HG03565 (cell line): ENCODE results near the gene TTC39C.
"Not testable (repeated sequence)": the region's sequence is repeated elsewhere in the genome, so short reads cannot be mapped to it uniquely, and the experiment has no call there.

ENCODE experiments used
- ATAC-seq: cut with Tn5 transposase; IDR thresholded peaks from one replicate; pipeline ENCODE4 v1.9.1; 2021; ENCODE audit warnings: mild to moderate bottlenecking, moderate library complexity; ENCODE audit not compliant: unreplicated experiment

Gene TTC39C

DNA sequence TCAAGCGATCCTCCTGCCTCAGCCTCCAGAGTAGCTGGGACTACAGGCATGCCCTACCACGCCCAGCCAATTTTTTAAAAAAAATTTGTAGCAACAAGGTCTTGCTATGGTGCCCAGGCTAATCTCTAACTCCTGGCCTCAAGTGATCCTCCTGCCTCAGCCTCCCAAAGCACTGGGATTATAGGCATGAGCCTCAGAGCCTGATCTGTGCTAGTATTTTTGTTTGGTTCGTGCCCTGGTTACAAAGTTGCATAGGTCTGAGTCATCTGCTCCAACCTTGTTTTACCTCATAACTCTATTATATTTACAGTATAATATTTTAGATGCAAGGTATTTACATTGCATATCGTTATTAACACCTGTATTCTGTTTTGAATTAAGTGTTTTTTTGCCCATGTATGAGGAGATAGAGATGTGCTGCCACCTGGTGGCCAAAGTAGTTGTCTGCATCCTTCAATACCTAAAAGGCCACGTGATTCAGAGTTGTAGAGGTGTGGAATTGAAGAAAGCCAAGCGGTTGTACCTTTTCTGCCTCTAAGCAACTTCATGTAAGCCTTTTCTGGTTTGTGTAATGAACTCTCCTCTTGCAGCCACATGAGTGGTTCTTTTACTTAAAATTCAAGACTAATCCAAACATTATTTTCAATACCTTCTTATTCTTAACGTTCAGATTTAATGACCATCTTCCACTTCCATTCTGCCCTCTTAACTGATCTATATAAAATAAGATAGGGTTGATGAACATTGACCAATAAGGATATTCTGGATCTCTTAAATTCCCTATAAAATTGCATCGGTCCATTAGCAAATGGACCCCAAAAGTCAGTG lies 104.4 kb downstream of the TTC39C start:
- ATAC-seq, result peak; percentile 60

DNA sequence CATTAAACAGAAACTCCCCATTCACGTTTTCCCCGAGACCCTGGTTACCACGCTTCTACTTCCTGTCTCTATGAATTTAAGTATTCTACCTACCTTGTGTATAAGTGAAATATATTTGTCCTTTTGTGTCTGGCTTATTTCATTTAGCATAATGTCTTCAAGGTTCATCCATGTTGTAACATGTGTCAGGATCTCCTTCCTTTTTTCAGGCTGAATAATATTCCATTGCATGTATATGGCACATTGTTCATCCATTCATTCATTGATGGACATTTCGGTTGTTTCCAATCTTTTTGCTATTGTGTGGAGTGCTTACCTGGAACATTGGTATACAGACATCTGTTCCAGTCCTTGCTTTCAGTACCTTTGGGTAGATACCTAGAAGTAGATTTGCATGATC lies 106.1 kb downstream of the TTC39C start:
- no peak for ATAC-seq

DNA sequence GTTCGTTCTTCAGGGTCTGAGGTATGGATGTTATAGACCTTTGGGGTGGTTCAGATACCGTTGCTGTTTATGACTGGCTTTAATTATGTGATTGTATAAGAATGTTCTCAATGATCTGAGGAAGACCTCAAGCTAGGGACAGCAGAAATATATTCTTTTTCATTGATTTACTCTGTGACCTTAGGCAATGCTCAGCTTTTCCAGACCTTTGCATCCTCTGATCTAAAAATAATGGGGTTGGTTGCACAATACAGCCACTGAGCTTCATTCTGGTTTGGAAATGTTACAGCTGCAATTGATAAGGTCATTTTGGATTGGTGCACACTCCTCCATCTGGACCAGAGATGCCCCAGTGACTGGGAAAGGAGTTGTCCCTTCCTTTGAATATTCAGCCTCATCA lies 107.1 kb downstream of the TTC39C start:
- no peak for ATAC-seq

DNA sequence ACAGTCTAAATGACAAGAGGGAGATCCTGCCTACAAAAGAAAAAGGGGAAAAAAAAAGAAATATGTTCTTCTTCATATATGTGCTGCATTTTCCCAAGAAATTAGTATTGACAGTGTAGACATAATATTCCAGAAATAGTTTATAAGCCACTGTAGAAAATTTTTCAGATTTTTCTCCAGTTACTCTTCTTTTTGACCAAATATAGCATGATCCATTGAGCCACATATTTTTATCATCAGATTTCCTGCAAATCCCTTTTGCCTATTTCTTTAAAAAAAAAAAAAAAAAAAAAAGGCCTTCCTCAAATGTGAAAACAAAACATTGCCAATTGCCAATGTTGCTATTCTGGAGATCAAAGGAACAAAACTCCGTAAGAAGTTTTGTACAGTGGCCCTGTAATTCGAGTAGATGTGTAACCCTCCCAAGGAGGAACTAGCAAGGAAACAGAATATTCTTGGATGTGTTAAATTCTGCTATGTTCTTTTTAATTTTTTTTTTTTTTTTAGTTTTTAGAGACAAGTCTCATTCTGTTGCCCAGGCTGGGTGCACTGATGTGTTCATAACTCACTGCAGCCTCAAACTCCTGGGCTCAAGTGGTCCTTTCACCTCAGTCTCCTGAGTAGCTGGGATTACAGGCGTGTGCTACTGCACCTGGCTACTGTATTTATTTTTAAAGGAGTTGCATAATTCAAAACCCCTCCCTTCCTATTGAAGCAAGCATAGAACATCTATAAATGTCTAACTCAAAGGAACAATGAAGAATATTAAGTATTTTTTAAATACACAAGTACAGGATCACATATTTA lies 111.8 kb downstream of the TTC39C start:
- ATAC-seq, result no peak

DNA sequence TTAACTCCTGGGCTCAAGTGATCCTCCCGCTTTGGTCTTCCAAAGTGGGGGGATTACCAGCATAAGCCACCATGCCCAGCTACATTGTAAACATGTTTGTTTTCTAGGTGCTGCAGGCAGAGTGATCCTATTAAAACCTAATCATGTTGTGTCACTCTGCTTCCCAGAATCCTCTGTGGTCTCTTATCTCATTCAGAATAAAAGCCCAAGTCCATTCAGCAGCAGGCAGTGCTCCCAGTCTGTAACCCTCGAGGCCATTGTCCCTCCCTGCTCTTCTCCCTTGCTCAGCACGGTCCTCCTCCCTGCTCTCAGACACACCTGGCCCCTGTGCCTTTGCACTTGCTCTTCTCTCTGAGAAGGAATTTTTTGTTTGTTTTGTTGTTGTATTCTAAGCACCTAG lies 113.2 kb downstream of the TTC39C start:
- ATAC-seq, result no peak

DNA sequence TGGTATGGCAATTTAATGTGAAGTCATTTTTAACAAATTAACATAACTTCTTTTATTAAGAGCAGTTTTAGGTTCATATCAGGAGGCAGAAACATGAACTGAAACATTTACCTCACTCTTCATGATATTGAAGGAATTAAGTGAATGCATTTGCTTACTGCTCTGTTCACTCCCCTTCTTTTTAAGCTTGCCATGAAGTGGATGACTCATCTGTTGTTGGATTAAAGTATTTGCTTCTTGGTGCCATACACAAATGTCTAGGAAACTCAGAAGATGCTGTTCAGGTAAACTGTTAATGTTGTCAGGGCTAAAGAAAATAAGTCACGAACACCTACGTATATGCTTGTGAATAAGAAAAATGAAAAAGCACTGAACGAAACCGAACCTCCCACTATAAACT lies 114.1 kb downstream of the TTC39C start:
- ATAC-seq, result no peak

DNA sequence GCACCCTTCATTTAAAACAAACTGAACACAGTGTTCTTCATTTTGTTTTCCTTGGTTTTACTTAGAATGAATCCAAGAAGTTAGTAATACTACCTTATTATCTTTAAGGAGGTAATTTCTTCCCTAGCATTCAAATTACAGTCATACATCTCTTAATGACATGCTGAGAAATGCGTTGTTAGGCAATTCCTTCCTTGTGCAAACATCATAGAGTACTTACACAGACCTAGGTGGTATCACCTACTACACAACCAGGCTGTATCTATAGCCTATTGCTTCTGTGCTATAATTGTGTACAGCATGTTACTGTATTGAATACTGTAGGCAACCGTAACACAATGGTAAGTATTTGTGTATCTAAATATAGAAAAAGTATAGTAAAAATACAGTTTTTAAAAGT lies 115.9 kb downstream of the TTC39C start:
- ATAC-seq, result no peak

DNA sequence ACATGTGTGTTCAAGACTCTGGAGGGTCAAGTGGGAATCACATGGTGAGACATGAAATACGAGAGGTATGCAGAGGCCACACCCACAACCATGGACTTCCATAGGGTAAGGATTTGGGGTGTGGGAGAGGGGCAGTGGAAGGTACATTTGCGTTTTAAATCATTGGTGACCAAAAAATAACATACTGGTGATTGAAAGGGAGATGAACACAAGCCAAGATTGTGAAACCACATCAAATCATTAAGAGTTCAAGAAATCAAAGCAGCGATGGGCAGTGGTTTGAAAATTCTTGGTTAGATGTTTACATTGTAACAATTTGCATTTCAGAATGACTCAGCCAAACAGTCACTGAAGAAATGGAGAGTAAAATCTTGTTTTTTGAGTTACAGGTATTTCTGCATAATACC lies 122.4 kb downstream of the TTC39C start:
- no peak for ATAC-seq

DNA sequence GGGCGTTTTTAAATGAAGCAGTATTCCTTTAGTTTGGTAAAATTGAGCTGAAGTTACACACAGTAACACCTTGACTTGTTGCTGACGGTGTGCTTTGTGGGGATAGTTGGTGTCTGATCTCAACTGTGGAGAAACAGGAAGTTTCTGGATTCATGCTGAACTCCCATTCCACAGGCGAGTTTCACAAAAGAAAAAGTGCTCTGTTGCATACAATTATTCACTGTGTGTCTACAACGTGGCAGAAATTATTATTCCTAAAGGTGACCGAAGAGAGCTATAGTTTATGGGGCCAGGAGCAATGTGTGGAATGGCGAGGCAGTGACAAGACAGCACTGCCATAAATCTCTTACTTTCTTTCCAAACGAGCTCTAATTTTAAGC lies 123.8 kb downstream of the TTC39C start:
- ATAC-seq, result no peak

DNA sequence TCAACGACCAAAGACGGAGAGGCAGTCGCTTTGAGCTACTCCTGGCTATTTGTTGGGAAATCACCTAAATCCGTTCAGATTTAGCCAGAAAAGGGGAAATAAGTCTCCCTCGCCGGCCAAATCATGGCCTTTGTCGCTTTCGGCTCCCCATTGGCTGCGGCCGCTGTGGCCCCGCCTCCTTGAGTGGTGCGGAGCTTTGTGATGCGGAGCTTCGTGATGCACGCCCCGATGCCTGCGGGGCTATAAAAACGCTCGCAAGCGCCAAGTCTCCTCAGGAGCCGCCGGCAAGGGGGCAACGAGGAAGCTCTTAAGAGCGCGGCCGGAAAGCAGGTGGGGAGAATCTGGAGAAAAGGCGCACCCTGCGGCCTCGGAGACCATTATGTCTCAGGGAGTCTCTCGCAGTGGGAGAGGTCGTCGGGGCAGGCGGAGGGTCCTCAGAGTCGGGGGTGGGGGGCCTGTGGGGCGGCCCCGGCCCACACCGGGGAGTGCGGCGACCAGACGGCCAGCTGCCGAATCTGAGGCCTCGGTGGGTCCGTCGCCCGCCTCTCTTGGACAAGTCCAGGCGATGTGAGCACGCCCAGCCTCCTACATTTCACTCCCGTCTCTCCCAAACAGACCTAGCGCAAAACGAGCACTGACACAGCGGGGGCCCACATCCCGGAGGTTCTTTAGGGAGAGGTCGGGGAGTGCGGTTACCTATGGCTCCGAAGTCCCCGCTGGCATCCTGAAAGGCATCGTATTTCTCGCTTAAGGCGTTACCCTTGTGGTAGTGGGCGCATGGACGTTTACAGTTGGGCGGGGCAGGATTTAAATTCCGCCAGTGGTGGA lies 124.4 kb downstream of the TTC39C start, which contains the start of gene CABYR:
Gene CABYR, plus strand, starts transcription at position 274 of the 828 bp plus-strand sequence. CDS start 4,053 bp downstream, outside the sequence.
- ATAC-seq, result peak; percentile 85

DNA sequence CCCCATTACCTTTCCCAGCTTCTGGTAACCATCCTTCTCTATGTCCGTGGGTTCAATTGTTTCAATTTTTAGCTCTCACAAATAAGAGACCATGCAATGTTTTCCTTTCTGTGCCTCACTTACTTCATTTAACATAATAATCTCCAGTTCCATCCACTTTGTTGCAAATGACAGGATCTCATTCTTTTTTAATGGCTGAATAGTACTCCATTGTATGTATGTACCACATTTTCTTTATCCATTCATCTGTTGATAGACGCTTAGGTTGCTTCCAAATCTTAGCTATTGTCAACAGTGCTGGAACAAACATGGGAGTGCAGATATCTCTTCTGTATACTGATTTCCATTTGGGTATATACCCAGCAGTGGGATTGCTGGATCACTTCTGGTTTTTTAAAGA lies 126.1 kb downstream of the TTC39C start:
- no peak for ATAC-seq

DNA sequence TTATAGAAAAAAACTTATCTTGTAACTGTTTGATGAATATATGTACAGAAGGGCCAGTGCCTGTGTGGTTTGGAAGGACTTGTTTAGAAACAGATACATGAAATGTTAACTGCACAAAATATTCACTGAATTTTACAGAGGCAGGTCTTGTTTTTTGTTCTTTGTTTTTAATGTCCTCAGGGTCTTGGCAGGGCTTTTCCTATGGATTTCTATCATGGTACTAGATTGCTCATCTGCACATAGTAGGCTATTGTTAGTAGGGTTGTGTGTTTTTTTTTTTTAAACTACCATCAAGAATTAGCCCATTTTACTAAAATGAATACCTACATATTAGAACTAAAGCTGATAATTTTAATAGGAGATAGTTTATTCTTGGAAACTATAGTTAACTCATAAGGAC lies 127.8 kb downstream of the TTC39C start:
- ATAC-seq, result no peak

DNA sequence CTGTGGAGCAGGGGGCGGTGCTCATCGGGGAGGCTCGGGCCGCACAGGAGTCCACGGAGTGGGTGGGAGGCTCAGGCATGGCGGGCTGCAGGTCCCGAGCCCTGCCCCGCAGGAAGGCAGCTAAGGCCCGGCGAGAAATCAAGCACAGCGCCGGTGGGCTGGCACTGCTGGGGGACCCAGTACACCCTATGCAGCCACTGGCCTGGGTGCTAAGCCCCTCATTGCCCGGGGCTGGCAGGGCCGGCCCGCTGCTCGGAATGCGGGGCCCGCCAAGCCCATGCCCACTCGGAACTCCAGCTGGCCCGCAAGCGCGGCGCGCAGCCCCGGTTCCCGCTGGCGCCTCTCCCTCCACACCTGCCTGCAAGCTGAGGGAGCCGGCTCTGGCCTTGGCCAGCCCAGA lies 135.0 kb downstream of the TTC39C start:
- not testable (repeated sequence) for ATAC-seq

DNA sequence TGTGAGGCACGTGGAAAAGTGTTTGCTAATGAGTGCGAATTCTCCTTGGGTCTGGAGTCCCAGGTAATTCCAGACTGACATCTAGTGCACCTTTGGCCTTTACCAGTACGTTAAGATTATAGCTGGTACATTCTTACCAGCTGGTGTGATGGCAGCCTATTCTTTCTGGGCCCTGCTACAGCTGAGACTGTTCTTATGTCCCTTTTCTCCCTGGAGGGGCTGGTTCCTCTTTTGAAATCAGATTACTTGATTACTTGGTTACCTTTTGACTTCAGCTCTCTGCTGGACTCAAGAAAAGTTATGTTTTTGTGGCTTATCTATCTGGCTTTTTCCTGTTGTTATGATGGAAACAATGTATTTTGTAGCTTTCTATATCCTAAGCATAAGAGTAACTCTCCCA lies 138.8 kb downstream of the TTC39C start:
- ATAC-seq, result no peak

DNA sequence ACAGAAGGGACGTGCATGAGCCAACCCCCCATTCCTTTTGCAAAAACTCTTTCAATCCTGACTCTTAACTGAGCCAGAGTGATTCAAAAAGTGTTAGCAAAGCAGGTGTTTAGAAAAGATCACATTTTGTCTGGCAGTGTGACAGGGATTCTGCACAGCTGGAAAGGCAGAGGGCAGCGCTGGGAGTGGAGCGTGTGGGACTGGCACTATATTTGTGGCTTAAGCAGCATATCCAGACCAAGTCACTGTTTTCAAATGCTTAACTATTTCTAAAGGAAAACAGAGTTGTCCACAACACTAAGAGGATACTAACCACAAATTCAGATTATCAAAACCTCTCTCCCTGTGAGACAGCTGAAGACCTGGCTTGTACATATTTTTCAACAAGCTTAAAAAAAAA lies 143.3 kb downstream of the TTC39C start:
- ATAC-seq, result no peak

DNA sequence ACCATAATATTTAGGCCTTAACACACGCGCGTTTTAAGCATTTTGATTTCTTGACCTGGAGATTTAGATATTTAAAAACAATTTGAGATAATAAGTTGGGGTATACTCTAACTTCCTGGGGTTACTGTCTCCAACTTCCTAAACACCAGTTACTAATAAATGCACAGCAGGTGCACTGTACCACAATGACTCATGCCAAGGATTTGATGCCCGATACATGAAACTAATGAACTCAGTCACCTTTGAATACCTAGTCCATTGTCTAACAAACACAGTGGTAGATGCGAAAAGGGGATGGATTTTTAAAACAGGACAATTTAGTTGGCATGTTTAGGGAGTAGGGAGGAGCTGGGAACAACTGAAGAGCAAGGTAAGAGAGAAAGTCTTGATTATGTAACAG lies 145.5 kb downstream of the TTC39C start:
- no peak for ATAC-seq

DNA sequence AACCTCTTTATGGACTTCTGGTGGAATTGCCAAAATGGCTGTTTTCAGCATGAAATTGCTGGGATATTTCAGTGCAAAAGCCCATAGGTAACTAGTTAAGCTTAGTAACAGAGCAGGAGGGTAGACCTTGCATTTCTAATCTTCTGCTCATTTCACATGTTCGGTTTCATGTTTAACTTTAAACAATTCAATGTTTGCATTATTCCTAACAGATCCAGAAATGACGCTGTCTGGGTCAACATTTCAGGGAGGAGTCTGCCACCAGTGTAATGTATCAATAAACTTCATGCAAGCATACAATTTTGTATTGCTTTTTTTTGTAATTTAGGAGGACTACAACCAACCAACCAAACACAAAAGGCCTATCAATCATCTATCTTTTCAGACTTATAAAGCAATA lies 146.8 kb downstream of the TTC39C start:
- ATAC-seq, result no peak

DNA sequence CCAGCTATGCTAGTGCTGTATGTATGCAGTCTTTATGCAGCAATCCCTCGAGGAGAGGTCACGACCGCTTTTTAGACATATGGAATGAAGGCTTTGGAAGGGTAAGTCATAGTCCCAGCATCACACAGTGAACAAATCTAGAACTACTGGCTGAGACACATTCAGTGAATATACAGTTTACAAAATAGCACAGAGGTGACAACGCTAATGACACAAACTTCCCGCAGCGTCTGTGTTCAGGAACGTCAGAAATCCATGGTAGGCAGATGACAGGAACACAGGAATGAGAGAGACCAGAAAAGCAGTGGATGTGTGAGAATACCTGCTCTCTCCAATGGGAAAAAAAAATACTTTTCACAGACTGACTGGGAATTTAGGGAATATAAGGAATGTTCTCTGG lies 153.9 kb downstream of the TTC39C start:
- ATAC-seq, result no peak

DNA sequence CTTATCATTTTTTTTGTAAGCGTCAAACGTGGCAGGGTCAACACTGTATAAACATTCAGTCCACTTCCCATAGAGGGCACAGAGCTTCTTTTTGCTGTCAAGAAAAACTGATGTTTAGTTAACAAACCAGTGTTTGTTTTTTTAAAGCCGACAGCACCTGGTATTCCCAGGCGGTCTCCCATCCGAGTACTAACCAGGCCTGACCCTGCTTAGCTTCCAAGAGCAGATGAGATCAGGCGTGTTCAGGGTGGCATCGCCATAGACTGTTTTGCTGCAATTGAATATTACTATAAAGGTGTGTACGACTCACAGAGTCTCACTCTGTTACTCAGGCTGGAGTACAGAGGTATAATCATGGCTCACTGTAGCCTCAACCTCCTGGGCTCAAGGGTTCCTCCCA lies 155.8 kb downstream of the TTC39C start:
- no peak for ATAC-seq

DNA sequence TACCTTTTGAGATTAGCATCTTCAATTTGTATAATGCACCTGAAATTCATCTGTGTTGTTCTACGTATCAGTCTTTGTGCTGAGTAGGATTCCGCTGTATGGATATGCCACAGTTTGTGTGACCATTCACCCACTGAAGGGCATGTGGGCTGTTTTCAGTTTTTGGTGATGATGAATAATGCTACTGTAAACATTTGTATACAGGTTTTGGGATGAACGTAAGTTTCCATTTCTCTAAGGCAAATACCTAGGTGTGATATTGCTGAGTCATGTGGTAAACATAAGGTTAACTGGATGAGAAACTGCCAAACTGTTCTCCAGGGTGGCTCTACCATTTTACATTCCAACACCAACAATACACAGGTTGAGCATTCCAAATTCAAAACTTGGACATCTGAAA lies 159.4 kb downstream of the TTC39C start:
- ATAC-seq, result no peak

DNA sequence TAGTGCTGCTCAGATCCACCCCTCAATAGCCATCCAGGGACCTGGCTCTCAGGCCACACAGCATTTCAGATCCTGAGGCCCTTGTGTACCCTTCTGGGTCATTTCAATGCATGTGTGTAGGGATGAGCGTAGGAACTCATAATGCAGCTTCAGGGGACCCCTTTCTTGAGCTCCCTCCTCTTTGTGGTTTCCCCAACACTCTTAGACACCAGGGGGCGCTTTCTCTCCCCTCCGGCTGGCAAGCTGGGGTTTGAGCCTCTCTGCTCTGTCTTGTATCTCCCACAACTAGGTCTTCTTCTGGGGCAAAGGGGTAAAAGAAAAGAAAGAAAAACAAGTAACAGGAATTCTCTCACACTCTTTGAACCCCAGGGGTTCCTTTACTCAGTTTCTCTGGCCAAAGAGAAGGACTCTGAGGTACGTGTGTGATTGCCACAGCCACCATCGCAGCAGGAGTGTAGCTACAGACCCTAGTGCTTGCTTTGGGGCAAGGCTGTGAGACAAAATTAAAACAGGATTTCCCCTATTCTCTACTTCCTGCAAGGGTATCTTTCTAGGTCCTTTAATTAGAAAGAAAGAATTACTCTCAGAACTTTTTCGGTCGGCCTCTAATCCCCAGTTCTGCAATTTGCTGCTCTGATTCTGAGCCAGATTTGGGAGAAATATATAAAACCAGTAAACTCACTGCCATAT lies 162.3 kb downstream of the TTC39C start:
- ATAC-seq, result peak; percentile 76
